Mesenteric fat pad (tissue), 1 donor: ENCODE results near the gene GPR148. TPM values are rescaled to one million over a fixed set of nuclear protein-coding genes. Genes with fewer than 3 reads are reported as not detected.

Source experiments
- DNase-seq: peaks from one replicate; pipeline ENCODE4 v3.0.0-alpha.2; 2020; ENCODE audit warnings: low spot score
- total RNA-seq: library from RNA; stranded (reverse); fragmentation: NEBNext Ultra II Directional; extraction: Animal tissue kit (Norgen Biotek cat#: 25700); gene quantifications from one replicate; pipeline ENCODE4 v1.2.1, GENCODE V29; 2021
- donor health status: DM: yes; HTN: yes; CAD: no.

Gene GPR148
- total RNA-seq, 1 donor from 2014 or later: not detected

DNA sequence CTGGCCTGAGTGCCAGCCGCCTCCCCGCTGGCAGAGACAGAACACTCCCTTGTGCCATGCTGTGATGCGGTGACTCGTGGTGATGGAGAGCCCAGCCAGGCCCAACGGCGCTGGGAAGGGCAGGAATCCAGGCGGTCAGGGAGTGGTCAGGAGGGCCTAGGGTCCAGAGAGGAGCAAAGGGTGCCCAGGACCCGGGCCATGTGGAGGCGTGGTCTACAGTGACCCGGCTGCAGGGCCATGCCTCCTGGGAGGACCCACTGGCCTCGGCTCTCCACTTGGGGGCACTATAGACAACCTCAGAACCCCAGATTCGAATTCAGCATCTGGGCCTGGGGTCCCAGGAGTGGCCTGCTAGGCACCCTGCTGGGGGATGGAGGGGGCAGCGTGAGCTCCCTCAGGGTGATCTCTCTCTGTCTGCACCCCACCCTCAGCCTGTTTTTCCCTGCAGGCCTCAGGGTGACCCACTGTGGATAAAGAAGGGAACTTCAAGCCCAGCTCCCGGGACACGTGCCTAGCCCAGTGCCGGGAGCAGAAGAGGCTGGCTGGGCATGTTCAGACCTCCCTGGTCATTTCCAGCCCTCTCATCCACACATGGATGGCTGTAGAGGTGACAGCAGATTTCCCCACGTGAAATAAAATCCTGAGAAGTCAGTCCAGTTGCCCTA is 39.5 kb downstream of the GPR148 start:
- DNase-seq: peak; percentile 83

DNA sequence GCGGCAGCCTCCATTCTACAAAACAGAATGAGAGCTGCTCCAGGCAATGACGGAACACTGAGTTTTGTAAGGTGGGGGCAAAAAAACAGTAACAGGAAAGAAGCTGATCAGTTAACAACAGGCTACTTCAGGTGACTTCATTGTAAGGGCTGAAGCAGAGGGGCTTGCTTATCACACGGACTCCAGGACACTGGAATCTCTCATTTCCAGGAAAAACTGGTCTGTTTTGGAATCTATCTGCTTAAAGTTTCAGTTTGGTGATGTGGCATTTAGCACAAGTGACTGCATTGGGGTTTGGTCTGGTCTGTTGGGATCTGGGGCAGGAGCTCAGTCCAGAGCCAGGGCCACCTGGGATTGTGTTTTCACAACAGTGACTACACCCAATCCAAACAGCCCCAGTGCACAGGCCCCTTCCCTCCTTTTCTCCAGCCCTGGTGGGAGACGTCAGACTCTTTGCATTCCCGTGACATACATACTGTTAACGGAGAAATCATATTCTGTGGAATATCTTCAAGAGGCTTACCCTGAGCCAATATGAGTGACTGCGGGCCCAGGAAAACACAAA is 40.6 kb downstream of the GPR148 start:
- DNase-seq: peak; percentile 30

DNA sequence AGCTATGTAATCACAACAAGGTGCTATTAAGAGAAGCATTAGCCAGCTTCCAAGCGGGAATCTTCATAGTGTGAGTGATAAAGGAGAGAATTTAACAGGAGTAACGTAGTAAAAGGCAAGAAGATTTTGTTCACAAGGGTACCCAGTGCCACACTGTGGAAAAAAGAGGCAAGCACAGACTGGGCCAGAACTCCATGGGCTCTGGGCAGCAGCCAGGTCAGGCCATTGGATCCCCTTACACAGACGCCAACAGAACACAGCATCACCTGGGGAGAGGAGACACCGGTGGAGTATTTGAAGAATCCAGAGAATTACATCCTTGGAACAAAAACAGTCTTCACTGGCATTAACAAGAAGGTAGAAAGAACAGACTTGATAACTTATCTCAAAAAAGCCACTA is 47.7 kb downstream of the GPR148 start:
- DNase-seq: peak; percentile 14

DNA sequence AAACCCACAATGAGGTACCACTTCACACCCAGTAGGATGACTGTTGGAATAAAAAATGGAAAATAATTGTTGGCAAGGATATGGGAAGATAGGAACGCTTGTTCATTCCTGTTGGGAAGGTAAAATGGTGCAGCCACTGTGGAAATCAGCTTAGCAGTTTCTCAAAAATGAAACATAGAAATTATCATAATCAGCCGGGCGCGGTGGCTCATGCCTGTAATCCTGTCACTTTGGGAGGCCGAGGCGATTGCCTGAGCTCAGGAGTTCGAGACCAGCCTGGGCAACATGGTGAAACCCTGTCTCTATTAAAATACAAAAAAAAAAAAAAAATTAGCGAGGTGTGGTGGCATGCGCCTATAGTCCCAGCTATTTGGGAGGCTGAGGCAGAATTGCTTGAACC is 49.9 kb downstream of the GPR148 start:
- no peak for DNase-seq

Other genes starting within 250 kb of the GPR148 start
- gene POTEI, start 219.7 kb upstream of the GPR148 start, total RNA-seq: not detected
- gene CFC1B, start 207.8 kb upstream of the GPR148 start, total RNA-seq: not detected
- not detected for gene CFC1, start 129.5 kb upstream of the GPR148 start, total RNA-seq
- not detected for gene POTEJ, start 117.6 kb upstream of the GPR148 start, total RNA-seq
- not detected for gene AMER3, start 26.5 kb downstream of the GPR148 start, total RNA-seq
- gene ARHGEF4, start 107.8 kb downstream of the GPR148 start, total RNA-seq: 9.4 TPM